ENCODE measurements around the gene CDK18. TPM values are rescaled to one million over a fixed set of nuclear protein-coding genes. Genes with fewer than 3 reads are reported as not detected.

CDK18 gene
- total and polyA plus RNA-seq, 9 of the 15 experiments (the other 6 are each of a cell fraction or from before 2014, with no cell fraction given): 0.05 to 0.69 (median 0.17) TPM; not detected in 2

- TF ChIP-seq E4F1 (CRISPR knock-in tag; IDR thresholded peaks at IDR 0.05; ENCODE audit: borderline replicate concordance): no peak
- peak; percentile 63; the same call in 1 of the 2 replicates for TF ChIP-seq E2F4 (CRISPR knock-in tag; IDR thresholded peaks at IDR 0.05; ENCODE audit: low read depth)
- peak; percentile 71 for TF ChIP-seq ZNF766 (CRISPR knock-in tag; conservative IDR thresholded peaks at IDR 0.05)
- peak in 1 of 2 experiments; percentile 88 for TF ChIP-seq AFF1 (IDR thresholded peaks at IDR 0.05; ENCODE audit: low read depth in 1 of 2, partially characterized antibody in 2 of 2)
- no peak for TF ChIP-seq ZNF184 (CRISPR knock-in tag; IDR thresholded peaks at IDR 0.05)
- 0 out of 2 replicates have a peak, but pooled peaks have one; percentile 38 for TF ChIP-seq ZNF584 (CRISPR knock-in tag; IDR thresholded peaks at IDR 0.05; ENCODE audit: low read depth)
- TF ChIP-seq ZNF197 (CRISPR knock-in tag; IDR thresholded peaks at IDR 0.05; ENCODE audit: low read depth): 0 out of 2 replicates have a peak, but pooled peaks have one; percentile 60
- TF ChIP-seq ELF1 (tag; IDR thresholded peaks at IDR 0.05): no peak
- peak; percentile 23; the same call in 1 of the 2 replicates for TF ChIP-seq CXXC5 (CRISPR knock-in tag; IDR thresholded peaks at IDR 0.05)
- no peak for TF ChIP-seq ZNF140 (CRISPR knock-in tag; IDR thresholded peaks at IDR 0.05)
- TF ChIP-seq UBTF (IDR thresholded peaks at IDR 0.05; ENCODE audit: borderline replicate concordance in 1 of 2, low read depth in 2 of 2, low read length in 2 of 2): 0 out of 4 replicates have a peak, but pooled peaks have one; percentile 33 to 43
- TF ChIP-seq MIER1 (IDR thresholded peaks at IDR 0.05; ENCODE audit: low read depth): peak; percentile 96
- TF ChIP-seq HCFC1 (IDR thresholded peaks at IDR 0.05; ENCODE audit: low read depth, low read length): 0 out of 2 replicates have a peak, but pooled peaks have one; percentile 32
- TF ChIP-seq NFRKB (IDR thresholded peaks at IDR 0.05; ENCODE audit: low read depth): no peak
- peak; percentile 68; the same call in 1 of the 2 replicates for TF ChIP-seq HDAC2 (IDR thresholded peaks at IDR 0.05)
- TF ChIP-seq EHMT2 (IDR thresholded peaks at IDR 0.05): peak; percentile 99
Measured at GRCh38 chr1:205458777-205459566, 45.5 kb upstream of the CDK18 start (continued).
